Tibial artery (tissue), 4 donors: ENCODE data around the gene EDC4.

ENCODE experiments used
- DNase-seq, 2 donors: peaks; one replicate each; pipeline ENCODE4 v3.0.0-alpha.2; 2019
- H3K27ac ChIP-seq, 2 donors: fragments of 200-600 bp; sonication (generic) in 1 of 2; 1 replicate in 1 of 2; 2 replicates in 1 of 2; pipeline ENCODE4 v1.5.1; 2018 to 2019; ENCODE audit warnings: mild to moderate bottlenecking in 1 of 2
- H3K27me3 ChIP-seq, 2 donors: fragments of 200-600 bp; sonication (generic) in 1 of 2; one replicate each; pipeline versions ENCODE4 v1.5.1 to v1.6.0; 2016 to 2019
- H3K36me3 ChIP-seq, 3 donors: fragments of 200-600 bp; sonication (generic) in 2 of 3; one replicate each; pipeline ENCODE4 v1.5.1; 2016 to 2019; ENCODE audit warnings: mild to moderate bottlenecking in 2 of 3
- H3K4me1 ChIP-seq, 4 donors: fragments of 200-600 bp; sonication (generic) in 2 of 4; 1 replicate in 3 of 4; 2 replicates in 1 of 4; pipeline ENCODE4 v1.5.1; 2016 to 2019
- H3K4me3 ChIP-seq, 2 donors: fragments of 200-600 bp; sonication (generic) in 1 of 2; 1 replicate in 1 of 2; 2 replicates in 1 of 2; pipeline ENCODE4 v1.5.1; 2018 to 2019; ENCODE audit warnings: mild to moderate bottlenecking in 2 of 2
- H3K9me3 ChIP-seq, 3 donors: fragments of 200-600 bp; sonication (generic) in 1 of 3; one replicate each; pipeline ENCODE4 v1.5.1; 2016 to 2019
- intact Hi-C: fragments of 100-400 bp; cut with DNase I; formaldehyde crosslinking; loops from one replicate; pipeline ENCODE4 v1.15.0; 2023; ENCODE audit warnings: low total_unique reads
- TF ChIP-seq, protein P1 (sequence below), 2 experiments: fragments of 200-600 bp in 1 of 2; fragments of 450-650 bp in 1 of 2; IDR thresholded peaks; one replicate each; pipeline ENCODE4 v1.5.1; 2017 to 2019; ENCODE audit warnings: antibody characterized with exemption in 2 of 2, mild to moderate bottlenecking in 1 of 2, moderate library complexity in 1 of 2

EDC4 gene

GRCh38 chr16:67841816-67842508, 30.9 kb upstream of the EDC4 start, which contains the start of gene THAP11:
Gene THAP11 (plus strand): TSS chr16:67842320. CDS start chr16:67842555, 235 bp downstream.
- Histone ChIP-seq H3K27me3 (no peaks in the 10 kb centered on the region), H3K4me3 (peak within 1 kb of the TSS; percentile 66 to 81), H3K27ac (peak within 1 kb of the TSS; percentile 97 to 99), H3K9me3 (no peaks in the 10 kb centered on the region), H3K4me1 (peaks cover 15 to 42% (median 34%) of the 10 kb centered on the region in 4 donors), H3K36me3 (no peaks in the 10 kb centered on the region)
- peak; percentile 91 to 96 for DNase-seq
- intact Hi-C loops, result no loop called here
- TF ChIP-seq, protein P1, sequence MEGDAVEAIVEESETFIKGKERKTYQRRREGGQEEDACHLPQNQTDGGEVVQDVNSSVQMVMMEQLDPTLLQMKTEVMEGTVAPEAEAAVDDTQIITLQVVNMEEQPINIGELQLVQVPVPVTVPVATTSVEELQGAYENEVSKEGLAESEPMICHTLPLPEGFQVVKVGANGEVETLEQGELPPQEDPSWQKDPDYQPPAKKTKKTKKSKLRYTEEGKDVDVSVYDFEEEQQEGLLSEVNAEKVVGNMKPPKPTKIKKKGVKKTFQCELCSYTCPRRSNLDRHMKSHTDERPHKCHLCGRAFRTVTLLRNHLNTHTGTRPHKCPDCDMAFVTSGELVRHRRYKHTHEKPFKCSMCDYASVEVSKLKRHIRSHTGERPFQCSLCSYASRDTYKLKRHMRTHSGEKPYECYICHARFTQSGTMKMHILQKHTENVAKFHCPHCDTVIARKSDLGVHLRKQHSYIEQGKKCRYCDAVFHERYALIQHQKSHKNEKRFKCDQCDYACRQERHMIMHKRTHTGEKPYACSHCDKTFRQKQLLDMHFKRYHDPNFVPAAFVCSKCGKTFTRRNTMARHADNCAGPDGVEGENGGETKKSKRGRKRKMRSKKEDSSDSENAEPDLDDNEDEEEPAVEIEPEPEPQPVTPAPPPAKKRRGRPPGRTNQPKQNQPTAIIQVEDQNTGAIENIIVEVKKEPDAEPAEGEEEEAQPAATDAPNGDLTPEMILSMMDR (IDR thresholded peaks at IDR 0.05), result peak; percentile 90 to 92

- no peaks in the 10 kb centered on the region for H3K27me3 ChIP-seq
- intact Hi-C loops, result no loop called here
- TF ChIP-seq, protein P1 (IDR thresholded peaks at IDR 0.05), result peak in 1 of 2 experiments; percentile 15
- no peaks in the 10 kb centered on the region for H3K9me3 ChIP-seq
- peak overlapping the region; percentile 97 to 99 for H3K27ac ChIP-seq
- peaks cover 15 to 45% (median 35%) of the 10 kb centered on the region in 4 donors for H3K4me1 ChIP-seq
- H3K36me3 ChIP-seq, result no peaks in the 10 kb centered on the region
- peak; percentile 50 to 76 for DNase-seq
- peak overlapping the region; percentile 66 to 81 for H3K4me3 ChIP-seq
Observed at GRCh38 chr16:67842509-67843342, 30.1 kb upstream of the EDC4 start.

- DNase-seq, result no peak
- no peaks in the 10 kb centered on the region for H3K9me3 ChIP-seq
- peaks cover 15 to 52% (median 42%) of the 10 kb centered on the region in 4 donors for H3K4me1 ChIP-seq
- peak overlapping the region; percentile 97 to 99 for H3K27ac ChIP-seq
- peak overlapping the region; percentile 66 to 81 for H3K4me3 ChIP-seq
- TF ChIP-seq, protein P1 (IDR thresholded peaks at IDR 0.05), result no peak
- H3K36me3 ChIP-seq, result no peaks in the 10 kb centered on the region
- H3K27me3 ChIP-seq, result no peaks in the 10 kb centered on the region
- intact Hi-C loops, result no loop called here
Observed at GRCh38 chr16:67843343-67843765, 29.5 kb upstream of the EDC4 start.

- TF ChIP-seq, protein P1 (IDR thresholded peaks at IDR 0.05), result peak in 1 of 2 experiments; percentile 15
- intact Hi-C loops, result no loop called here
- no peaks in the 10 kb centered on the region for H3K27me3 ChIP-seq
- no peak for DNase-seq
- no peaks in the 10 kb centered on the region for H3K36me3 ChIP-seq
- H3K4me1 ChIP-seq, result peaks cover 15 to 61% (median 49%) of the 10 kb centered on the region in 4 donors
- peak overlapping the region; percentile 97 to 99 for H3K27ac ChIP-seq
- H3K4me3 ChIP-seq, result peak overlapping the region; percentile 66 to 81
- H3K9me3 ChIP-seq, result no peaks in the 10 kb centered on the region
Observed at GRCh38 chr16:67844497-67844896, 28.4 kb upstream of the EDC4 start.

DNA sequence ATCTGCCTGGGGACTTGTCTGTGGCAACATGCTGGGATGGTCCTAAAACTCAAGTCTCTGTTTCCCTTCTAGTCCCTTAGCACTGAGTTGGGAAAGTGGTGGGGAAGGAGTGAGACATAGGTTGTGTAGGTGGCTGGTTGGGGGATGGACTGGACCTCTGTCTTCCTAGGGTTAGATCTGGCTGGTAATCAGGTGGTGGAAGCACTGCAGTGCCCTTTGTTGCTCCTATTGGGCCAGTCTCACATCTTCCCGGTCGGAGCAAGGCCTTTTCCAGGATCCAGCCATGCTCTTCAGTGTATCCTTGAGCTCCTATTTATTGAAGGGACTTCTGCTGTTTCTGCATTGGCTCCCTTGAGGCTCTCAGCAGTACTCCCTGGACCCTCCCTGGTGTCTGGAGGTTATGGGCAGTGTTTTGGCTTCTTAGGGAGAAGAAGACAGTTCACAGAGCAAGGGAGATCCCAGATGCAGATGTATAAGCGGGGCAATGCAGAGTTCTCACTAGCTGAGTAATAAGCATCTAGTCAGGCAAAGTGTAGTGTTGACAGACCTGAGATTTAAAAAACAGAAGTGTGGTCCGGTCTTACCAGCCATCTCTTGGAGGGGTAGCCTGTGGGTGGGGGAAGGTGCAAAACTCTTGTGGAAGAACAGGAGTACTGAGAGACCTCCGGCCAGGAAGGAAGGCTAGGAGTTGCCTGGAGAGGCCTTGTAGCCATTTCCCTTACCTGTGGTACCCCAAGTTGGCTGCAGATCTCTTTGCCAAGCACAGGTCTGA, 27.4 kb upstream of the EDC4 start:
- TF ChIP-seq, protein P1 (IDR thresholded peaks at IDR 0.05), result no peak
- peak overlapping the region; percentile 73 to 80 for H3K4me3 ChIP-seq
- peaks cover 15 to 64% (median 51%) of the 10 kb centered on the region in 4 donors for H3K4me1 ChIP-seq
- no peaks in the 10 kb centered on the region for H3K36me3 ChIP-seq
- H3K9me3 ChIP-seq, result no peaks in the 10 kb centered on the region
- intact Hi-C loops, result no loop called here
- H3K27me3 ChIP-seq, result no peaks in the 10 kb centered on the region
- DNase-seq, result no peak
- H3K27ac ChIP-seq, result peak overlapping the region; percentile 97 to 99
